Left renal pelvis (tissue), 4 donors: ENCODE measurements around the gene ARRDC2. TPM values are rescaled to one million over a fixed set of nuclear protein-coding genes. Genes with fewer than 3 reads are reported as not detected.

Experiments
- DNase-seq, 4 donors: peaks; one replicate each; pipeline ENCODE4 v3.0.0-alpha.2; 2013; ENCODE audit warnings: low read depth in 4 of 4, low spot score in 3 of 4
- polyA plus RNA-seq, 4 donors: library from polyadenylated mRNA; unstranded; fragments of 120-200 nt; gene quantifications; one replicate each; pipeline ENCODE4 v1.2.1, GENCODE V29; 2013; ENCODE audit not compliant: insufficient read length in 4 of 4

The ARRDC2 gene
- polyA plus RNA-seq, 4 donors = 3.8 to 5.5 (median 4.8) TPM

- DNase-seq = no peak
Observed at GRCh38 chr19:18051887-18052286, 43.9 kb downstream of the ARRDC2 start.

- DNase-seq = no peak
Observed at GRCh38 chr19:18053576-18054219, 45.7 kb downstream of the ARRDC2 start.

GRCh38 chr19:18055967-18056366, 48.0 kb downstream of the ARRDC2 start:
- no peak for DNase-seq

- no peak for DNase-seq
Observed at GRCh38 chr19:18057557-18057956, 49.6 kb downstream of the ARRDC2 start.

GRCh38 chr19:18058208-18059009, 50.4 kb downstream of the ARRDC2 start:
- DNase-seq = peak; percentile 55 to 67 (median 62)

- DNase-seq = no peak
Observed at GRCh38 chr19:18059297-18059696, 51.3 kb downstream of the ARRDC2 start.

- no peak for DNase-seq
Observed at GRCh38 chr19:18059902-18060301, 51.9 kb downstream of the ARRDC2 start.

- no peak for DNase-seq
Observed at GRCh38 chr19:18060472-18060871, 52.5 kb downstream of the ARRDC2 start.

- no peak for DNase-seq
Observed at GRCh38 chr19:18062028-18062427, 54.1 kb downstream of the ARRDC2 start.

- DNase-seq = no peak
Observed at GRCh38 chr19:18063463-18063862, 55.5 kb downstream of the ARRDC2 start.

Other genes with a start within 250 kb of the ARRDC2 start
- gene B3GNT3, start 213.0 kb upstream of the ARRDC2 start, polyA plus RNA-seq = 10 to 100 TPM in 1 of 4 donors, 1 to 10 TPM in 2, under 1 TPM in 1; 0.15 to 13.6 (median 6.3) TPM
- gene INSL3, start 186.7 kb upstream of the ARRDC2 start, polyA plus RNA-seq = under 1 TPM; 0.21 to 0.40 (median 0.26) TPM
- 1 to 10 TPM; 2.3 to 4.4 (median 3.3) TPM for gene JAK3, start 160.2 kb upstream of the ARRDC2 start, polyA plus RNA-seq
- 1,000 to 10,000 TPM in 1 of 4 donors, 100 to 1,000 TPM in 3; 828 to 1,246 (median 866) TPM for gene RPL18A, start 148.3 kb upstream of the ARRDC2 start, polyA plus RNA-seq
- gene SLC5A5, start 136.2 kb upstream of the ARRDC2 start, polyA plus RNA-seq = under 1 TPM in 2 of 4 donors, not detected in 2; 0.06 to 0.08 TPM
- gene CCDC124, start 75.2 kb upstream of the ARRDC2 start, polyA plus RNA-seq = 10 to 100 TPM; 42.7 to 85.4 (median 54.5) TPM
- 1 to 10 TPM; 3.6 to 7.3 (median 5.4) TPM for gene KCNN1, start 41.1 kb upstream of the ARRDC2 start, polyA plus RNA-seq
- gene IL12RB1, start 78.8 kb downstream of the ARRDC2 start, polyA plus RNA-seq = under 1 TPM; 0.09 to 0.47 (median 0.24) TPM
- 1 to 10 TPM; 4.2 to 8.3 (median 4.9) TPM for gene MAST3, start 89.6 kb downstream of the ARRDC2 start, polyA plus RNA-seq
- 10 to 100 TPM; 23.8 to 33.9 (median 29.9) TPM for gene PIK3R2, start 145.0 kb downstream of the ARRDC2 start, polyA plus RNA-seq
- 10 to 100 TPM in 3 of 4 donors, 1 to 10 TPM in 1; 5.6 to 18.0 (median 12.1) TPM for gene IFI30, start 165.6 kb downstream of the ARRDC2 start, polyA plus RNA-seq
- gene MPV17L2, start 185.0 kb downstream of the ARRDC2 start, polyA plus RNA-seq = 10 to 100 TPM in 1 of 4 donors, 1 to 10 TPM in 3; 5.3 to 11.2 (median 9.2) TPM
- 1 to 10 TPM; 4.6 to 5.3 (median 5.0) TPM for gene RAB3A, start 195.9 kb downstream of the ARRDC2 start, polyA plus RNA-seq
- gene PDE4C, start 218.3 kb downstream of the ARRDC2 start, polyA plus RNA-seq = 1 to 10 TPM in 1 of 4 donors, under 1 TPM in 3; 0.25 to 1.4 (median 0.68) TPM